Adrenal gland (tissue), 5 donors: ENCODE results near the gene HCRTR2.

ENCODE experiments used
- CTCF ChIP-seq, 6 experiments: fragments of 450-650 bp in 4 of 6; fragments of 200-600 bp in 2 of 6; sonication (generic) in 1 of 6; IDR thresholded peaks; 1 replicate in 5 of 6; 2 replicates in 1 of 6; pipeline versions ENCODE4 v1.5.1 to v1.8.0; 2016 to 2021; ENCODE audit warnings: antibody characterized with exemption in 6 of 6, mild to moderate bottlenecking in 2 of 6, moderate library complexity in 1 of 6
- POLR2A ChIP-seq, 2 donors: fragments of 450-650 bp; IDR thresholded peaks; one replicate each; pipeline ENCODE4 v1.6.1; 2017; ENCODE audit warnings: antibody characterized with exemption in 2 of 2, mild to moderate bottlenecking in 2 of 2, moderate library complexity in 1 of 2
- donor health status: DM: no; HTN: no; CAD: no.

GRCh38 chr6:55220961-55221360 is 46.6 kb downstream of the HCRTR2 start:
- no peak for TF ChIP-seq CTCF (IDR thresholded peaks at IDR 0.05)
- TF ChIP-seq POLR2A (IDR thresholded peaks at IDR 0.05): no peak
